Breast epithelium (tissue), 4 donors: ENCODE measurements around the gene OTUB2. TPM values are rescaled to one million over a fixed set of nuclear protein-coding genes. Genes with fewer than 3 reads are reported as not detected.

ENCODE experiments used
- DNase-seq, 2 donors: peaks; one replicate each; pipeline ENCODE4 v3.0.0-alpha.2; 2019; ENCODE audit warnings: low spot score in 2 of 2
- H3K27ac ChIP-seq, 2 donors: fragments of 200-600 bp; sonication (generic) in 1 of 2; one replicate each; pipeline ENCODE4 v1.5.1; 2016 to 2019; ENCODE audit warnings: mild to moderate bottlenecking in 1 of 2
- H3K27me3 ChIP-seq, 2 donors: fragments of 200-600 bp; sonication (generic) in 1 of 2; one replicate each; pipeline versions ENCODE4 v1.5.1 to v1.6.0; 2017 to 2019; ENCODE audit warnings: control low read depth in 1 of 2, mild to moderate bottlenecking in 1 of 2
- H3K36me3 ChIP-seq: fragments of 200-600 bp; one replicate; pipeline ENCODE4 v1.5.1; 2019
- H3K4me1 ChIP-seq, 2 donors: fragments of 200-600 bp; sonication (generic); one replicate each; pipeline ENCODE4 v1.5.1; 2016 to 2019; ENCODE audit warnings: control low read depth in 1 of 2
- H3K4me3 ChIP-seq, 3 donors: fragments of 200-600 bp; sonication (generic); 1 replicate in 2 of 3; 2 replicates in 1 of 3; pipeline ENCODE4 v1.5.1; 2016 to 2019; ENCODE audit warnings: mild to moderate bottlenecking in 3 of 3, moderate library complexity in 2 of 3
- H3K9me3 ChIP-seq, 2 donors: fragments of 200-600 bp; sonication (generic) in 1 of 2; one replicate each; pipeline ENCODE4 v1.5.1; 2016 to 2019; ENCODE audit warnings: control low read depth in 1 of 2
- POLR2A ChIP-seq: fragments of 450-650 bp; IDR thresholded peaks from one replicate; pipeline ENCODE4 v1.6.1; 2016; ENCODE audit warnings: antibody characterized with exemption, mild to moderate bottlenecking, moderate library complexity
- POLR2AphosphoS5 ChIP-seq, 3 donors: sonication (generic); formaldehyde crosslinking; IDR thresholded peaks; one replicate each; pipeline ENCODE4 v1.6.1; 2017; ENCODE audit warnings: antibody characterized with exemption in 3 of 3
- intact Hi-C: fragments of 100-400 bp; cut with DNase I; formaldehyde crosslinking; loops from one replicate; pipeline ENCODE4 v1.15.1; 2023; ENCODE audit warnings: low total_unique reads
- total RNA-seq, 3 donors: library from RNA; depleted of rRNA; stranded (reverse); fragments of >200 nt; gene quantifications; one replicate each; pipeline ENCODE4 v1.1.0, GENCODE V29; 2016
- TF ChIP-seq, protein P1 (sequence below), 3 donors: fragments of 450-650 bp; IDR thresholded peaks; one replicate each; pipeline ENCODE4 v1.5.1; 2016 to 2017; ENCODE audit warnings: antibody characterized with exemption in 3 of 3, mild to moderate bottlenecking in 3 of 3, moderate library complexity in 3 of 3

Gene OTUB2
- total RNA-seq, 3 donors from 2014 or later: 0.64 to 1.6 (median 0.73) TPM

- H3K27ac ChIP-seq: no peak overlapping the region
- intact Hi-C loops: no loop called here
- no peaks in the 10 kb centered on the region for H3K36me3 ChIP-seq
- DNase-seq: no peak
- H3K4me1 ChIP-seq: peaks cover 0 to 7% of the 10 kb centered on the region in 2 donors
- H3K9me3 ChIP-seq: peaks cover 0 to 18% of the 10 kb centered on the region in 2 donors
- TF ChIP-seq POLR2A: no peak
- TF ChIP-seq POLR2AphosphoS5 (IDR thresholded peaks at IDR 0.05): no peak
- TF ChIP-seq, protein P1, sequence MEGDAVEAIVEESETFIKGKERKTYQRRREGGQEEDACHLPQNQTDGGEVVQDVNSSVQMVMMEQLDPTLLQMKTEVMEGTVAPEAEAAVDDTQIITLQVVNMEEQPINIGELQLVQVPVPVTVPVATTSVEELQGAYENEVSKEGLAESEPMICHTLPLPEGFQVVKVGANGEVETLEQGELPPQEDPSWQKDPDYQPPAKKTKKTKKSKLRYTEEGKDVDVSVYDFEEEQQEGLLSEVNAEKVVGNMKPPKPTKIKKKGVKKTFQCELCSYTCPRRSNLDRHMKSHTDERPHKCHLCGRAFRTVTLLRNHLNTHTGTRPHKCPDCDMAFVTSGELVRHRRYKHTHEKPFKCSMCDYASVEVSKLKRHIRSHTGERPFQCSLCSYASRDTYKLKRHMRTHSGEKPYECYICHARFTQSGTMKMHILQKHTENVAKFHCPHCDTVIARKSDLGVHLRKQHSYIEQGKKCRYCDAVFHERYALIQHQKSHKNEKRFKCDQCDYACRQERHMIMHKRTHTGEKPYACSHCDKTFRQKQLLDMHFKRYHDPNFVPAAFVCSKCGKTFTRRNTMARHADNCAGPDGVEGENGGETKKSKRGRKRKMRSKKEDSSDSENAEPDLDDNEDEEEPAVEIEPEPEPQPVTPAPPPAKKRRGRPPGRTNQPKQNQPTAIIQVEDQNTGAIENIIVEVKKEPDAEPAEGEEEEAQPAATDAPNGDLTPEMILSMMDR (IDR thresholded peaks at IDR 0.05): no peak
- H3K27me3 ChIP-seq: no peaks in the 10 kb centered on the region
- no peak overlapping the region for H3K4me3 ChIP-seq
Observed at GRCh38 chr14:94074534-94074933, 48.4 kb downstream of the OTUB2 start.

- H3K36me3 ChIP-seq: no peaks in the 10 kb centered on the region
- TF ChIP-seq POLR2AphosphoS5 (IDR thresholded peaks at IDR 0.05): no peak
- TF ChIP-seq, protein P1 (IDR thresholded peaks at IDR 0.05): no peak
- TF ChIP-seq POLR2A: no peak
- no peak overlapping the region for H3K27ac ChIP-seq
- H3K4me3 ChIP-seq: no peak overlapping the region
- peaks cover 0 to 7% of the 10 kb centered on the region in 2 donors for H3K4me1 ChIP-seq
- H3K27me3 ChIP-seq: no peaks in the 10 kb centered on the region
- no peak for DNase-seq
- intact Hi-C loops: no loop called here
- peaks cover 0 to 18% of the 10 kb centered on the region in 2 donors for H3K9me3 ChIP-seq
Observed at GRCh38 chr14:94075008-94075407, 48.9 kb downstream of the OTUB2 start.

DNA sequence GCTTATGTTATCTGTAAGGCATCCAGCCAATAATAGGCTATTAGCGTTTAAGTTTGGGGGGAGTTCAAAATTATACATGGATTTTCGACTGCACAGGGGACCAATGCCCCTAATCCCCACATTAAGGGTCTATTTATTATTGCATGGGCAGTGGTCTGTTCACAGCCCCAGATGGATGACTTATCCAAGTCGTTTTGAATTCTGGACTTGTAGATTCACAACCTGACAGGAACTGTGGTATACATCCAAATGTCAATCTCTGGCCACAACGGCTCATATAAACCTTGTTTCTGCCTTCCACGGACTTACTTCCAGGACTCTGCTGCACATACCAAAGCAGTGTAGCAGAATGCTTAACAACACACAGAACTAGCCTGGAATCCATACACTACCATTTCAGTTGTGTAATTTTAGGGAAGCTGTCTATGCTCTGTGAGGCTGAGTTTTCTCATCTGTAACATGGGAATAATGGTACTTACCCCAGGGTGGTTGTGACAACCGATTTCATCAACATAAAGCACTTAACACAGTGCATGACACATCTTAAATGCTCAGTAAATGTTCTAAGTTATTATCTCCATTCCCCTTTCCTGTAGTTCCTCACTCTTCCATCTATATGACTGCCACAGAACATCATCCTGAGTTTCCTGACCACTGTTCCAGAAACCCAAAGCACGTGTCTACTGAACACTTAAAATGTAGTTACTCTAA lies 51.1 kb downstream of the OTUB2 start:
- peaks cover 0 to 12% of the 10 kb centered on the region in 2 donors for H3K4me1 ChIP-seq
- no peaks in the 10 kb centered on the region for H3K36me3 ChIP-seq
- peak overlapping the region; percentile 5 to 83 (median 32) for H3K4me3 ChIP-seq
- no peak overlapping the region for H3K27ac ChIP-seq
- TF ChIP-seq POLR2A: no peak
- TF ChIP-seq, protein P1 (IDR thresholded peaks at IDR 0.05): no peak
- no peak for TF ChIP-seq POLR2AphosphoS5 (IDR thresholded peaks at IDR 0.05)
- no peak for DNase-seq
- no peaks in the 10 kb centered on the region for H3K27me3 ChIP-seq
- peaks cover 0 to 18% of the 10 kb centered on the region in 2 donors for H3K9me3 ChIP-seq
- intact Hi-C loops: no loop called here

DNA sequence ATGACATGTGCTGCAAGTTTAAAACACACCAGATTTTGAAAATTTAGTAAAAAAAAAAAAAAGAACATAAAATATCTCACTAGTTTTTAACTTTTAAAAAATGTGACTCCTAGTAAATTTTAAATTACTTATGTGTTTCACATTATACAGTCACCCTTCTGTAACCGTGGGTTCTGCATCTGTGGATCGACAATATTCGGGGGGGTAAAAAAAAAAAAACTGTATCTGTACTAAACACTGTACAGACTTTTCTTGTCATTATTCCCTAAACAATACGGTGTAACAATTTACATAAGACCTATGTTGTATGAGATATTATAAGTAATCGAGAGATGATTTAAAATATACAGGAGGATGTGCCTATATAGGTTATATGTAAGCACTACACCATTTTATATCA lies 51.7 kb downstream of the OTUB2 start:
- Histone ChIP-seq H3K27me3 (no peaks in the 10 kb centered on the region), H3K27ac (no peak overlapping the region), H3K4me3 (peak overlapping the region; percentile 83 to 97 (median 97)), H3K9me3 (peaks cover 0 to 18% of the 10 kb centered on the region in 2 donors), H3K36me3 (no peaks in the 10 kb centered on the region), H3K4me1 (peaks cover 0 to 12% of the 10 kb centered on the region in 2 donors)
- no peak for DNase-seq
- intact Hi-C loops: no loop called here
- TF ChIP-seq POLR2AphosphoS5 (IDR thresholded peaks at IDR 0.05): no peak
- no peak for TF ChIP-seq POLR2A
- TF ChIP-seq, protein P1 (IDR thresholded peaks at IDR 0.05): no peak

GRCh38 chr14:94079891-94080620 lies 53.9 kb downstream of the OTUB2 start:
- Histone ChIP-seq H3K4me3 (peak overlapping the region; percentile 83 to 97 (median 97)), H3K9me3 (peaks cover 0 to 7% of the 10 kb centered on the region in 2 donors), H3K36me3 (no peaks in the 10 kb centered on the region), H3K27me3 (no peaks in the 10 kb centered on the region), H3K27ac (peak overlapping the region; percentile 86 to 97), H3K4me1 (peaks cover 0 to 12% of the 10 kb centered on the region in 2 donors)
- TF ChIP-seq POLR2A (no peak), POLR2AphosphoS5 (IDR thresholded peaks at IDR 0.05) (no peak)
- TF ChIP-seq, protein P1 (IDR thresholded peaks at IDR 0.05): no peak
- no peak for DNase-seq
- intact Hi-C loops: no loop called here
